BJ (cell line): ENCODE data around the gene UBE3C. TPM values are rescaled to one million over a fixed set of nuclear protein-coding genes. Genes with fewer than 3 reads are reported as not detected.

ENCODE experiments used
- CTCF ChIA-PET: fragments of 350-600 bp; formaldehyde crosslinking; extraction: SDS; loops from one replicate; lab custom pipeline; 2021; ENCODE audit warnings: antibody characterized with exemption, inconsistent platforms; lab: Yijun Ruan, JAX
- POLR2A ChIA-PET: fragments of 300-600 bp; sonication (Branson Sonifier 250); formaldehyde crosslinking; extraction: SDS; loops from one replicate; lab custom pipeline; 2021; ENCODE audit warnings: antibody characterized with exemption; lab: Charles Lee
- DNase-seq: peaks from one replicate; pipeline ENCODE4 v3.0.0-alpha.2; 2011; ENCODE audit warnings: low read depth
- H3K27me3 ChIP-seq: 2 replicates; pipeline ENCODE4 v1.6.0; 2011; ENCODE audit warnings: low read length; ENCODE audit not compliant: control insufficient read depth, insufficient read depth
- H3K36me3 ChIP-seq: 2 replicates; pipeline ENCODE4 v1.5.1; 2011; ENCODE audit warnings: low read length; ENCODE audit not compliant: control insufficient read depth, insufficient read depth
- H3K4me3 ChIP-seq: 2 replicates; pipeline ENCODE4 v1.5.1; 2011; ENCODE audit warnings: low read depth, mild to moderate bottlenecking, control low read depth, low read length
- CTCF ChIP-seq: IDR thresholded peaks from 2 replicates; pipeline ENCODE4 v1.5.1; 2011; ENCODE audit warnings: low read depth, mild to moderate bottlenecking, control low read depth, inconsistent platforms, low read length, moderate library complexity; ENCODE audit not compliant: insufficient read depth
- polyA minus RNA-seq: library from RNA; depleted of rRNA, polyadenylated mRNA; stranded (reverse); fragments of >200 nt; gene quantifications from 2 replicates; pipeline ENCODE4 v1.2.3, GENCODE V29; 2011; rRNA and poly(A)+ RNA removed
- polyA plus RNA-seq: library from polyadenylated mRNA; depleted of rRNA; stranded (reverse); fragments of >200 nt; gene quantifications from 2 replicates; pipeline ENCODE4 v1.2.3, GENCODE V29; 2011; rRNA removed

Gene UBE3C
- polyA plus RNA-seq = 50.0 and 58.1 TPM in 2 replicates
- polyA minus RNA-seq = 47.7 and 56.3 TPM in 2 replicates

GRCh38 chr7:157138424-157139110, at the start of gene UBE3C:
TSS of gene UBE3C (plus strand) at chr7:157138926. CDS start at chr7:157139273, 347 bp downstream.
- H3K36me3 ChIP-seq = peaks cover 6% of the 10 kb centered on the region; the same call in 1 of the 2 replicates
- ChIA-PET CTCF (no interaction called here), POLR2A (no interaction called here)
- no peaks in the 10 kb centered on the region for H3K27me3 ChIP-seq
- H3K4me3 ChIP-seq = peak within 1 kb of the TSS; percentile 81
- no peak for TF ChIP-seq CTCF
- DNase-seq = peak; percentile 28

GRCh38 chr7:157089100-157089610, 49.6 kb upstream of the UBE3C start:
- DNase-seq = no peak
- ChIA-PET POLR2A (no interaction called here), CTCF (no interaction called here)
- no peak for TF ChIP-seq CTCF
- H3K27me3 ChIP-seq = no peaks in the 10 kb centered on the region
- no peaks in the 10 kb centered on the region for H3K36me3 ChIP-seq
- H3K4me3 ChIP-seq = no peak overlapping the region

- Histone ChIP-seq H3K36me3 (no peaks in the 10 kb centered on the region), H3K27me3 (no peaks in the 10 kb centered on the region), H3K4me3 (no peak overlapping the region)
- DNase-seq = no peak
- CTCF ChIA-PET = no interaction called here
- POLR2A ChIA-PET = no interaction called here
- TF ChIP-seq CTCF = no peak
Measured at GRCh38 chr7:157090485-157091165, 48.1 kb upstream of the UBE3C start.

- Histone ChIP-seq H3K27me3 (peaks cover 7% of the 10 kb centered on the region), H3K4me3 (no peak overlapping the region), H3K36me3 (no peaks in the 10 kb centered on the region)
- CTCF ChIA-PET = no interaction called here
- POLR2A ChIA-PET = no interaction called here
- TF ChIP-seq CTCF = no peak
- DNase-seq = no peak
Measured at GRCh38 chr7:157096286-157097055, 42.3 kb upstream of the UBE3C start.

GRCh38 chr7:157097056-157097329, 41.7 kb upstream of the UBE3C start:
- CTCF ChIA-PET = no interaction called here
- TF ChIP-seq CTCF = no peak
- no peak overlapping the region for H3K4me3 ChIP-seq
- peaks cover 7% of the 10 kb centered on the region for H3K27me3 ChIP-seq
- POLR2A ChIA-PET = no interaction called here
- DNase-seq = no peak
- H3K36me3 ChIP-seq = no peaks in the 10 kb centered on the region
